Epithelial cell of esophagus (primary cell): ENCODE measurements around the gene VSIG10L2.

Experiments used
- DNase-seq: peaks from one replicate; pipeline ENCODE4 v3.0.0; 2010; ENCODE audit warnings: low read depth
- H3K4me3 ChIP-seq: 2 replicates; pipeline ENCODE4 v1.5.1; 2011; ENCODE audit warnings: mild to moderate bottlenecking, low read length, control low read depth
- CTCF ChIP-seq: IDR thresholded peaks from 2 replicates; pipeline ENCODE4 v1.5.1; 2011; ENCODE audit warnings: low read depth, mild to moderate bottlenecking, low read length, control low read depth, inconsistent platforms; ENCODE audit not compliant: insufficient read depth; ENCODE audit errors: missing control alignments

The VSIG10L2 gene

GRCh38 chr11:125956391-125957134, 10.7 kb downstream of the VSIG10L2 start:
- H3K4me3 ChIP-seq, result no peak overlapping the region
- no peak for TF ChIP-seq CTCF
- DNase-seq, result no peak

GRCh38 chr11:125957618-125958332, 11.9 kb downstream of the VSIG10L2 start:
- no peak overlapping the region for H3K4me3 ChIP-seq
- no peak for DNase-seq
- TF ChIP-seq CTCF, result no peak

- TF ChIP-seq CTCF, result no peak
- H3K4me3 ChIP-seq, result no peak overlapping the region
- no peak for DNase-seq
Observed at GRCh38 chr11:125958872-125959400, 13.1 kb downstream of the VSIG10L2 start.

DNA sequence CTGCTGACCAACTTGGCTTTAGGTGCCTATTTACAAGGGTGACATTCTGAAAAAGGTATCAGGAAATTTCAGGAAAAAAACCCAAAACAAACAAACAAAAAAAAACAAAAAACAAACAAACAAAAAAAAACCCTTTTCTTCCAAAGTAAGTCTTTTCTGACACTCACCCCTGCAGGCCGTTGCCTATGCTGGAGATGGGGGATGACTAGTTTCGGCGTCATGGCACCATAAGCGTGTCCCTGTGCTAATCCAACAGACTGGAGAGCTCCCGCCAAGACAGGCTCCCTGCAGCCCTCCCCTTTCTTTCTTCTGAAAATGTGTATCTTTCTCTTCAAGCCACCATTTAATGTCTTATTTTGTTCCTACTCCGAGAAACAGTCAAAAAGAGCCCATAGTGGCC, 13.7 kb downstream of the VSIG10L2 start:
- DNase-seq, result no peak
- H3K4me3 ChIP-seq, result no peak overlapping the region
- no peak for TF ChIP-seq CTCF

- no peak overlapping the region for H3K4me3 ChIP-seq
- no peak for TF ChIP-seq CTCF
- no peak for DNase-seq
Observed at GRCh38 chr11:125959931-125960330, 14.1 kb downstream of the VSIG10L2 start.

- DNase-seq, result no peak
- no peak overlapping the region for H3K4me3 ChIP-seq
- TF ChIP-seq CTCF, result no peak
Observed at GRCh38 chr11:125960771-125961170, 14.9 kb downstream of the VSIG10L2 start.

DNA sequence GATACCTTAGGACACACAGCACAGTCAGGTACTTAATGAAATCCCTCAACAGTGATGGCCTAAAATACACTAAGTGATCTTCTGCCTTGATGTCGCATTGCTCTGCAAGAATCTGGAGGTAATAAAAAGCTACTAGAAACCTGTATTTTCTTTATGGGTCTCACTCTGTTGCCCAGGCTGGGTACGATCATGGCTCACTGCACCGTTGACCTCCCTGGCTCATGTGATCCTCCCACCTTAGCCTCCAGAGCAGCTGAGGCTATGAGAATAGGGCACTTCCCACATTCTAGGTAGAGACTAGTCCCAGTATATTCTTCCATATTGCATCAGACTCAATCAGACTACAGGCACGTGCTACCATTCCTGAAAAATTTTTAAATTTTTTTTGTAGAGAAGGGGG, 21.7 kb downstream of the VSIG10L2 start:
- DNase-seq, result no peak
- no peak for TF ChIP-seq CTCF
- H3K4me3 ChIP-seq, result no peak overlapping the region
